ENCODE data around the gene MRPL27.

The MRPL27 gene

GRCh38 chr17:50332196-50332595 lies 40.8 kb downstream of the MRPL27 start:
- H4K91ac ChIP-seq (ENCODE audit: low read depth, low read length, poor library complexity): no peak overlapping the region
- H3K27me3 ChIP-seq (ENCODE audit: control insufficient read depth in 3 of 3, insufficient read depth in 3 of 3, low read depth in 1 of 3, low read length in 3 of 3): peaks cover 0 to 14% (median 0%) of the 10 kb centered on the region in 3 experiments
- H2AK5ac ChIP-seq (ENCODE audit: low read depth, low read length): no peak overlapping the region
- H2BK120ac ChIP-seq (ENCODE audit: low read depth, low read length): no peak overlapping the region
- no peak overlapping the region for H3K4me3 ChIP-seq (ENCODE audit: low read length in 2 of 2)
- no peak overlapping the region for H3K9ac ChIP-seq (ENCODE audit: low read depth, low read length, poor library complexity)
- no peak overlapping the region for H3K27ac ChIP-seq (replicated peaks; ENCODE audit: low read length)
- no peak for DNase-seq (ENCODE audit: low spot score)
- no peak overlapping the region for H2BK15ac ChIP-seq (ENCODE audit: low read length)
- H3K18ac ChIP-seq (ENCODE audit: low read length): peak overlapping the region; percentile 59
- no peak overlapping the region for H3K23ac ChIP-seq (ENCODE audit: low read depth, low read length, poor library complexity)
- H2AFZ ChIP-seq (ENCODE audit: low read length): no peak overlapping the region
- H2BK5ac ChIP-seq (ENCODE audit: low read length): no peak overlapping the region
- H3K14ac ChIP-seq (ENCODE audit: low read length): no peak overlapping the region
- no peaks in the 10 kb centered on the region for H3K9me3 ChIP-seq (replicated peaks in 1 of 2; ENCODE audit: control insufficient read depth in 2 of 2, insufficient read depth in 1 of 2, low read depth in 1 of 2, low read length in 2 of 2)
- peaks cover 2% of the 10 kb centered on the region for H3K79me1 ChIP-seq (ENCODE audit: low read depth, low read length)
- H2BK12ac ChIP-seq (ENCODE audit: low read length): no peak overlapping the region
- no CpG with 5 or more reads among the region's 6 CpGs for WGBS, 2 donors (ENCODE audit: extremely low coverage in 2 of 2, insufficient read length in 2 of 2, insufficient replicate concordance in 1 of 2)
- no peaks in the 10 kb centered on the region for H3K36me3 ChIP-seq (replicated peaks in 1 of 2; ENCODE audit: control insufficient read depth in 2 of 2, insufficient read depth in 2 of 2, low read length in 2 of 2)
- no peak overlapping the region for H4K8ac ChIP-seq (ENCODE audit: low read depth, low read length)
- H3K4me1 ChIP-seq (ENCODE audit: control insufficient read depth in 2 of 2, insufficient read depth in 1 of 2, low read depth in 1 of 2, low read length in 2 of 2): peaks cover 0 to 2% of the 10 kb centered on the region in 2 donors
- no peak overlapping the region for H3K4ac ChIP-seq (ENCODE audit: low read length)
- no peak overlapping the region for H3K4me2 ChIP-seq (ENCODE audit: insufficient read depth, low read length, poor library complexity, severe bottlenecking)

GRCh38 chr17:50331085-50331791 lies 41.7 kb downstream of the MRPL27 start:
- no peak overlapping the region for H3K23ac ChIP-seq (ENCODE audit: low read depth, low read length, poor library complexity)
- H3K79me1 ChIP-seq (ENCODE audit: low read depth, low read length): peaks cover 2% of the 10 kb centered on the region
- H2BK120ac ChIP-seq (ENCODE audit: low read depth, low read length): no peak overlapping the region
- DNase-seq (ENCODE audit: low spot score): no peak
- peaks cover 0 to 2% of the 10 kb centered on the region in 2 donors for H3K4me1 ChIP-seq (ENCODE audit: control insufficient read depth in 2 of 2, insufficient read depth in 1 of 2, low read depth in 1 of 2, low read length in 2 of 2)
- no peak overlapping the region for H3K9ac ChIP-seq (ENCODE audit: low read depth, low read length, poor library complexity)
- H2BK15ac ChIP-seq (ENCODE audit: low read length): no peak overlapping the region
- H3K4me3 ChIP-seq (ENCODE audit: low read length in 2 of 2): no peak overlapping the region
- H4K8ac ChIP-seq (ENCODE audit: low read depth, low read length): no peak overlapping the region
- no peak overlapping the region for H3K18ac ChIP-seq (ENCODE audit: low read length)
- no peak overlapping the region for H2BK5ac ChIP-seq (ENCODE audit: low read length)
- no peak overlapping the region for H3K4me2 ChIP-seq (ENCODE audit: insufficient read depth, low read length, poor library complexity, severe bottlenecking)
- H3K4ac ChIP-seq (ENCODE audit: low read length): no peak overlapping the region
- no CpG with 5 or more reads among the region's 4 CpGs for WGBS, 2 donors (ENCODE audit: extremely low coverage in 2 of 2, insufficient read length in 2 of 2, insufficient replicate concordance in 1 of 2)
- no peak overlapping the region for H2BK12ac ChIP-seq (ENCODE audit: low read length)
- no peaks in the 10 kb centered on the region for H3K36me3 ChIP-seq (replicated peaks in 1 of 2; ENCODE audit: control insufficient read depth in 2 of 2, insufficient read depth in 2 of 2, low read length in 2 of 2)
- H3K27me3 ChIP-seq (ENCODE audit: control insufficient read depth in 3 of 3, insufficient read depth in 3 of 3, low read depth in 1 of 3, low read length in 3 of 3): peaks cover 0 to 14% (median 0%) of the 10 kb centered on the region in 3 experiments
- no peak overlapping the region for H2AK5ac ChIP-seq (ENCODE audit: low read depth, low read length)
- no peak overlapping the region for H4K91ac ChIP-seq (ENCODE audit: low read depth, low read length, poor library complexity)
- no peak overlapping the region for H2AFZ ChIP-seq (ENCODE audit: low read length)
- no peak overlapping the region for H3K14ac ChIP-seq (ENCODE audit: low read length)
- H3K9me3 ChIP-seq (replicated peaks in 1 of 2; ENCODE audit: control insufficient read depth in 2 of 2, insufficient read depth in 1 of 2, low read depth in 1 of 2, low read length in 2 of 2): no peaks in the 10 kb centered on the region
- H3K27ac ChIP-seq (replicated peaks; ENCODE audit: low read length): no peak overlapping the region

GRCh38 chr17:50330151-50330775 lies 42.7 kb downstream of the MRPL27 start:
- Histone ChIP-seq H3K27ac (replicated peaks; ENCODE audit: low read length) (no peak overlapping the region), H2BK15ac (ENCODE audit: low read length) (no peak overlapping the region), H2AFZ (ENCODE audit: low read length) (no peak overlapping the region), H3K4me3 (ENCODE audit: low read length in 2 of 2) (no peak overlapping the region), H3K79me1 (ENCODE audit: low read depth, low read length) (peaks cover 2% of the 10 kb centered on the region), H3K4me1 (ENCODE audit: control insufficient read depth in 2 of 2, insufficient read depth in 1 of 2, low read depth in 1 of 2, low read length in 2 of 2) (peaks cover 0 to 2% of the 10 kb centered on the region in 2 donors), H3K18ac (ENCODE audit: low read length) (peak overlapping the region; percentile 0), H2BK12ac (ENCODE audit: low read length) (no peak overlapping the region), H4K91ac (ENCODE audit: low read depth, low read length, poor library complexity) (no peak overlapping the region), H3K14ac (ENCODE audit: low read length) (no peak overlapping the region), H4K8ac (ENCODE audit: low read depth, low read length) (no peak overlapping the region), H3K4ac (ENCODE audit: low read length) (no peak overlapping the region), H3K9me3 (replicated peaks in 1 of 2; ENCODE audit: control insufficient read depth in 2 of 2, insufficient read depth in 1 of 2, low read depth in 1 of 2, low read length in 2 of 2) (no peaks in the 10 kb centered on the region), H2BK5ac (ENCODE audit: low read length) (no peak overlapping the region), H3K4me2 (ENCODE audit: insufficient read depth, low read length, poor library complexity, severe bottlenecking) (no peak overlapping the region), H2AK5ac (ENCODE audit: low read depth, low read length) (no peak overlapping the region), H3K9ac (ENCODE audit: low read depth, low read length, poor library complexity) (no peak overlapping the region), H3K27me3 (ENCODE audit: control insufficient read depth in 3 of 3, insufficient read depth in 3 of 3, low read depth in 1 of 3, low read length in 3 of 3) (peaks cover 0 to 23% (median 0%) of the 10 kb centered on the region in 3 experiments), H3K23ac (ENCODE audit: low read depth, low read length, poor library complexity) (no peak overlapping the region), H2BK120ac (ENCODE audit: low read depth, low read length) (no peak overlapping the region), H3K36me3 (replicated peaks in 1 of 2; ENCODE audit: control insufficient read depth in 2 of 2, insufficient read depth in 2 of 2, low read length in 2 of 2) (no peaks in the 10 kb centered on the region)
- DNase-seq (ENCODE audit: low spot score): no peak
- WGBS, 2 donors (ENCODE audit: extremely low coverage in 2 of 2, insufficient read length in 2 of 2, insufficient replicate concordance in 1 of 2): no CpG with 5 or more reads among the region's 11 CpGs

GRCh38 chr17:50329716-50330115 lies 43.3 kb downstream of the MRPL27 start:
- Histone ChIP-seq H4K91ac (ENCODE audit: low read depth, low read length, poor library complexity) (no peak overlapping the region), H3K9ac (ENCODE audit: low read depth, low read length, poor library complexity) (no peak overlapping the region), H3K4me3 (ENCODE audit: low read length in 2 of 2) (no peak overlapping the region), H4K8ac (ENCODE audit: low read depth, low read length) (no peak overlapping the region), H2BK12ac (ENCODE audit: low read length) (no peak overlapping the region), H3K4ac (ENCODE audit: low read length) (no peak overlapping the region), H2BK15ac (ENCODE audit: low read length) (no peak overlapping the region), H3K27me3 (ENCODE audit: control insufficient read depth in 3 of 3, insufficient read depth in 3 of 3, low read depth in 1 of 3, low read length in 3 of 3) (peaks cover 0 to 23% (median 0%) of the 10 kb centered on the region in 3 experiments), H3K36me3 (replicated peaks in 1 of 2; ENCODE audit: control insufficient read depth in 2 of 2, insufficient read depth in 2 of 2, low read length in 2 of 2) (no peaks in the 10 kb centered on the region), H3K14ac (ENCODE audit: low read length) (no peak overlapping the region), H2BK5ac (ENCODE audit: low read length) (no peak overlapping the region), H2AK5ac (ENCODE audit: low read depth, low read length) (no peak overlapping the region), H3K4me2 (ENCODE audit: insufficient read depth, low read length, poor library complexity, severe bottlenecking) (no peak overlapping the region), H3K18ac (ENCODE audit: low read length) (peak overlapping the region; percentile 5), H2AFZ (ENCODE audit: low read length) (no peak overlapping the region), H3K9me3 (replicated peaks in 1 of 2; ENCODE audit: control insufficient read depth in 2 of 2, insufficient read depth in 1 of 2, low read depth in 1 of 2, low read length in 2 of 2) (no peaks in the 10 kb centered on the region), H3K23ac (ENCODE audit: low read depth, low read length, poor library complexity) (no peak overlapping the region), H3K27ac (replicated peaks; ENCODE audit: low read length) (no peak overlapping the region), H3K4me1 (ENCODE audit: control insufficient read depth in 2 of 2, insufficient read depth in 1 of 2, low read depth in 1 of 2, low read length in 2 of 2) (peaks cover 0 to 2% of the 10 kb centered on the region in 2 donors), H3K79me1 (ENCODE audit: low read depth, low read length) (peaks cover 2% of the 10 kb centered on the region), H2BK120ac (ENCODE audit: low read depth, low read length) (no peak overlapping the region)
- DNase-seq (ENCODE audit: low spot score): no peak
- WGBS, 2 donors (ENCODE audit: extremely low coverage in 2 of 2, insufficient read length in 2 of 2, insufficient replicate concordance in 1 of 2): no CpG with 5 or more reads among the region's 3 CpGs

Data from neuronal stem cell (in vitro differentiated cells).